AG09309 (cell line): ENCODE data around the gene WRNIP1.

Source experiments
- DNase-seq: peaks from one replicate; pipeline ENCODE4 v3.0.0-alpha.2; 2010; ENCODE audit warnings: low read depth
- H3K4me3 ChIP-seq: 2 replicates; pipeline ENCODE4 v1.5.1; 2011; ENCODE audit warnings: mild to moderate bottlenecking, low read depth, low read length, moderate library complexity; ENCODE audit not compliant: control insufficient read depth
- TF ChIP-seq, protein P1 (sequence below): IDR thresholded peaks from 2 replicates; pipeline ENCODE4 v1.5.1; 2011; ENCODE audit warnings: mild to moderate bottlenecking, low read depth, low read length, inconsistent platforms; ENCODE audit not compliant: insufficient read depth, control insufficient read depth; ENCODE audit errors: missing control alignments

WRNIP1 gene

DNA sequence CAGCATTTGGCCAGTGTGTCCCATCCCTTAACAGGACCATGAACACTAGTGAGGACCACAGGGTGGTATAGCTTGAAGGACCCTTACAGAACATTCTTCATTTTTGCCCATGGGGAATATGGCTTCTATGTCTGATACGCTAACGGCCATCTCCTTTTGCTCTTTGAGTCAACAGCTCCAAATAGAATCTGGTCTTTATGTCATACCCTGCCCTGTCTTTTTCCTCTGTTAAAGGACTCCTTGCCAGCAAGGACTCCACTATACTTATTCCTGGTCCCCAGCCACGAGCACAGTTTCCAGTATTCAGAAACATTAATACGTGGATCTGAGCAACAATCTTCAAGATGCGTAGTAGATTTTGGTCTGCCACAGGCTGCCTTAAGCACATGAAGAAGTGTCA, 53.9 kb downstream of the WRNIP1 start:
- TF ChIP-seq, protein P1, sequence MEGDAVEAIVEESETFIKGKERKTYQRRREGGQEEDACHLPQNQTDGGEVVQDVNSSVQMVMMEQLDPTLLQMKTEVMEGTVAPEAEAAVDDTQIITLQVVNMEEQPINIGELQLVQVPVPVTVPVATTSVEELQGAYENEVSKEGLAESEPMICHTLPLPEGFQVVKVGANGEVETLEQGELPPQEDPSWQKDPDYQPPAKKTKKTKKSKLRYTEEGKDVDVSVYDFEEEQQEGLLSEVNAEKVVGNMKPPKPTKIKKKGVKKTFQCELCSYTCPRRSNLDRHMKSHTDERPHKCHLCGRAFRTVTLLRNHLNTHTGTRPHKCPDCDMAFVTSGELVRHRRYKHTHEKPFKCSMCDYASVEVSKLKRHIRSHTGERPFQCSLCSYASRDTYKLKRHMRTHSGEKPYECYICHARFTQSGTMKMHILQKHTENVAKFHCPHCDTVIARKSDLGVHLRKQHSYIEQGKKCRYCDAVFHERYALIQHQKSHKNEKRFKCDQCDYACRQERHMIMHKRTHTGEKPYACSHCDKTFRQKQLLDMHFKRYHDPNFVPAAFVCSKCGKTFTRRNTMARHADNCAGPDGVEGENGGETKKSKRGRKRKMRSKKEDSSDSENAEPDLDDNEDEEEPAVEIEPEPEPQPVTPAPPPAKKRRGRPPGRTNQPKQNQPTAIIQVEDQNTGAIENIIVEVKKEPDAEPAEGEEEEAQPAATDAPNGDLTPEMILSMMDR = no peak
- no peak for DNase-seq
- no peak overlapping the region for H3K4me3 ChIP-seq

DNA sequence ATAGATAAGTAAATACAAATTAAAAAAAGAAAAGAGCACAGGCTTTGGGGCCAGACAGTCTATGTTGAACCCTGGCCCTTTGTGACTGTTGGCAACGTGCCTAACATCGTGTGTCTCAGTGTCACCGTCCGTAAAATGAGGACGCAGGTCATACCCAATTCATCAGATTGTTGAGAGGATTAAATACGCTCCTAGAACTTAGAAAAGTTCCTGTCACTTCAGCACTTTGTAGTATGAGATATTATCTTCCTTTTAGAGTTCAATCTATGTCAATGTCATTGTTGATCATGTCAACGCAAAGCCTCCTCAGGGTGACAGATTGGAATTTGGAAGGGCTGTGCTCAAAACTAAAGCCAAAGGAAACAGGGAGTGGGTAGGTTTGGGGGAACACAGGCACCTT, 54.8 kb downstream of the WRNIP1 start:
- no peak overlapping the region for H3K4me3 ChIP-seq
- no peak for DNase-seq
- TF ChIP-seq, protein P1 = no peak

DNA sequence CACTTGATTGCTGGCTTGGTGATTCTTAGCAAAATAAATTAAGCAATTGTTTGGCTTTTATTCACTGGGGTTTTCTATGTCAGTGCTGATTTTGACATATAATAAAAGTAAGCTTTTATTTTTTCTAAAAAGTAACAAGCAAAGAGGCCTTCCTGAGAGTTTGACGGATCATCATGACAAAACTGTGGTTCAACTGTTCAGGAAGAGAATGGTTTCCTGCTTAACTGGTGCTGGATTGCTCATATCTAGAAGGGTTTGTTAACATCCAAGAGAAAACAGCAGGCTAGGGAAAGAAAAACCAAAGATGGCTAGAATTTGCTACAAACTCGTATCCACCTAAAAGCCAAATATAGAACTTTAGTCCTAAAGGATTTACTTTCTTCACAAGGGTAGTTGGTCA, 55.2 kb downstream of the WRNIP1 start:
- TF ChIP-seq, protein P1 = no peak
- no peak for DNase-seq
- H3K4me3 ChIP-seq = no peak overlapping the region

DNA sequence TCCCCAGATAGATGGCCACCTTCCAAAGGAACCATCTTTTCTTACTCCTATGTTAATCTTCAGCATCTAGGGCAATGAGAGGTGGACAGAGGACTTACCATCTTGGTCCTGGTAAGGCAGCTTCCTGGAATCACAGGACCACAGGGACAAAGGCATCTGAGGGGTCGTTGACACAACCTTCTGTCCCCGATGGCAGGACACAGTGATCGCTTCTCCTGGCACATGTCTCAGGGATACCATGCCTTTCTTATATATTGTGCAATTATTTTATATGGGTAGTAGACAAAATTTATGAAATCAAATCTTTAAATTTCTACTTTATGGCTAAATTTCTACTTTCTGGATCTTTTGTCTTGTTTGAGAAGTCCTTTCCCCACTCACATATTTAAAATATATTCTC, 56.4 kb downstream of the WRNIP1 start:
- no peak overlapping the region for H3K4me3 ChIP-seq
- TF ChIP-seq, protein P1 = no peak
- DNase-seq = no peak

DNA sequence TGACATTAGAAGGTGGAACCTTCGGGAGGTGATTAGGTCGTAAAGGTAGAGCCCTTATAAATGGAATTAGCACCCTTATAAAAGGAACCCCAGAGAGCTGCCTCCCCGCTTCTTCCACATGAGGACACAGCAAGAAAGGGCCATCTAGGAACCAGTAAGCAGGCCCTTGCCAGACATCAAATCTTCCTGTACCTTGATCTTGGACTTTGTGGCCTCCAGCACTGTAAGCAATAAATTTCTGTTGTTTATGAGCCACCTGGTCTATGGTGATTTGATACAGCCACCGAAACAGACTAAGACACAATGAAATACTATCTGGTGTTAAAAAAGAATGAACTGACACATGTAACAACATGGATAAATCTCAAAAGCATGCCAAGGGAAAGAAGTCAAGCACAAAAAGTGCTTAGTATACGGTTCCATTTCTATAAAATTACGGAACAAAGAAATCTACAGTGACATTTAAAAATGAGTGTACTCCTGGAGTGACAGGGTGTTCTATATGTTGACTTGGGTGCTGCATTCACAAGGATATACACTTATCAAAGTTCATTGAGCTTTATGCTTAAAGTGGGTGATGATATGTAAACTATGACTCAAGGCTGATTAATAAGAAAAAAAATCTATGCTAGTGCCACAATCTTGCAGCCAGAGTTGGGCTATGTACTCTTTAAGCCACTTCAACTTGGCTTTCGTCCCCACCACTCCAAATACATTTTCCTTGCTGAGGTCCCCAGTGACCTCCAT, 58.1 kb downstream of the WRNIP1 start:
- no peak overlapping the region for H3K4me3 ChIP-seq
- TF ChIP-seq, protein P1 = no peak
- DNase-seq = no peak

DNA sequence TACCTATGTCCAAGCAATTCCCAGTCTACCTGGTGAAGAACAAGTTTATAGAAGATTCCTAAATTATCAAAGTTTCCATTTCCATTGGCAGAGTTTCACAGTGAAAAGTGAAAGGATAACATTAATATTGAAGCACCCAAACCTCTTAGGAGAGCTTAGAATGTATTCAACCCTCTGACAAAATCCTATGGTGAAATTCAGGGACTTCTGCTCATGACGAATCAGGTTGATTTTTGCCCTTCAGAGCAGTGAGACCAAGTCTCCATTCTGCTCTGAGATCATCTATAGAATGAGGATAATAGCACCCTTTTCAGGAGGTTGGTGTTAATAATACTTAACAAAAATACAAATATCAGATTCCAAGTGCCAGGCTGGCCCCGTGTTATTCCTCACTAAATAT, 60.9 kb downstream of the WRNIP1 start:
- DNase-seq = no peak
- no peak overlapping the region for H3K4me3 ChIP-seq
- TF ChIP-seq, protein P1 = no peak
